Measurements from ENCODE around the gene PCSK5.
"Not testable (repeated sequence)": the region's sequence is repeated elsewhere in the genome, so short reads cannot be mapped to it uniquely, and the experiment has no call there.

PCSK5 gene

GRCh38 chr9:76077537-76077936 is 187.1 kb downstream of the PCSK5 start:
- no peak overlapping the region for H3K4me3 ChIP-seq (replicated peaks; ENCODE audit: low read depth, low read length)
- no peak for TF ChIP-seq CTCF (IDR thresholded peaks at IDR 0.05; ENCODE audit: low read depth, low read length, missing control alignments)
- no peak for DNase-seq (ENCODE audit: extremely low read depth, low read depth)

- not testable (repeated sequence) for H3K4me3 ChIP-seq (replicated peaks; ENCODE audit: low read depth, low read length); DNase-seq (ENCODE audit: extremely low read depth, low read depth)
These were observed 190.8 kb downstream of the PCSK5 start for GRCh38 chr9:76081281-76081680.

GRCh38 chr9:76082057-76082456 is 191.6 kb downstream of the PCSK5 start:
- DNase-seq (ENCODE audit: extremely low read depth, low read depth) = no peak
- H3K4me3 ChIP-seq (replicated peaks; ENCODE audit: low read depth, low read length) = no peak overlapping the region
- no peak for TF ChIP-seq CTCF (IDR thresholded peaks at IDR 0.05; ENCODE audit: low read depth, low read length, missing control alignments)

GRCh38 chr9:76085596-76085995 is 195.1 kb downstream of the PCSK5 start:
- H3K4me3 ChIP-seq (replicated peaks; ENCODE audit: low read depth, low read length) = no peak overlapping the region
- DNase-seq (ENCODE audit: extremely low read depth, low read depth) = no peak
- no peak for TF ChIP-seq CTCF (IDR thresholded peaks at IDR 0.05; ENCODE audit: low read depth, low read length, missing control alignments)

- no peak for DNase-seq (ENCODE audit: extremely low read depth, low read depth)
- no peak for TF ChIP-seq CTCF (IDR thresholded peaks at IDR 0.05; ENCODE audit: low read depth, low read length, missing control alignments)
These were observed 196.1 kb downstream of the PCSK5 start for GRCh38 chr9:76086539-76086938.

GRCh38 chr9:76087976-76088375 is 197.5 kb downstream of the PCSK5 start:
- no peak for DNase-seq (ENCODE audit: extremely low read depth, low read depth)
- no peak overlapping the region for H3K4me3 ChIP-seq (replicated peaks; ENCODE audit: low read depth, low read length)
- no peak for TF ChIP-seq CTCF (IDR thresholded peaks at IDR 0.05; ENCODE audit: low read depth, low read length, missing control alignments)

More at GRCh38 chr9:76086539-76086938, 196.1 kb downstream of the PCSK5 start:
- H3K4me3 ChIP-seq (replicated peaks; ENCODE audit: low read depth, low read length) = no peak overlapping the region

- TF ChIP-seq CTCF (IDR thresholded peaks at IDR 0.05; ENCODE audit: low read depth, low read length, missing control alignments) = no peak
These were observed 199.9 kb downstream of the PCSK5 start for GRCh38 chr9:76090330-76090729.

More at GRCh38 chr9:76090330-76090729, 199.9 kb downstream of the PCSK5 start:
- no peak for DNase-seq (ENCODE audit: extremely low read depth, low read depth)
- H3K4me3 ChIP-seq (replicated peaks; ENCODE audit: low read depth, low read length) = no peak overlapping the region

Measured in HFF-Myc (cell line).